Stomach (tissue), 4 donors: ENCODE data around the gene OSBPL6.

Source experiments
- POLR2A ChIP-seq, 4 donors: fragments of 450-650 bp; IDR thresholded peaks; one replicate each; pipeline ENCODE4 v1.6.1; 2016; ENCODE audit warnings: antibody characterized with exemption in 4 of 4, control low read depth in 2 of 4, mild to moderate bottlenecking in 1 of 4, moderate library complexity in 1 of 4
- POLR2AphosphoS5 ChIP-seq, 3 donors: sonication (generic); formaldehyde crosslinking; IDR thresholded peaks; one replicate each; pipeline ENCODE4 v1.6.1; 2016; ENCODE audit warnings: antibody characterized with exemption in 3 of 3
- TF ChIP-seq, protein P1 (sequence below), 7 experiments: fragments of 450-650 bp in 4 of 7; fragments of 200-600 bp in 3 of 7; sonication (generic) in 3 of 7; IDR thresholded peaks; one replicate each; pipeline ENCODE4 v1.5.1; 2016 to 2019; ENCODE audit warnings: antibody characterized with exemption in 7 of 7, control low read depth in 2 of 7, mild to moderate bottlenecking in 1 of 7

- no peak for TF ChIP-seq POLR2A (IDR thresholded peaks at IDR 0.05)
- TF ChIP-seq, protein P1, sequence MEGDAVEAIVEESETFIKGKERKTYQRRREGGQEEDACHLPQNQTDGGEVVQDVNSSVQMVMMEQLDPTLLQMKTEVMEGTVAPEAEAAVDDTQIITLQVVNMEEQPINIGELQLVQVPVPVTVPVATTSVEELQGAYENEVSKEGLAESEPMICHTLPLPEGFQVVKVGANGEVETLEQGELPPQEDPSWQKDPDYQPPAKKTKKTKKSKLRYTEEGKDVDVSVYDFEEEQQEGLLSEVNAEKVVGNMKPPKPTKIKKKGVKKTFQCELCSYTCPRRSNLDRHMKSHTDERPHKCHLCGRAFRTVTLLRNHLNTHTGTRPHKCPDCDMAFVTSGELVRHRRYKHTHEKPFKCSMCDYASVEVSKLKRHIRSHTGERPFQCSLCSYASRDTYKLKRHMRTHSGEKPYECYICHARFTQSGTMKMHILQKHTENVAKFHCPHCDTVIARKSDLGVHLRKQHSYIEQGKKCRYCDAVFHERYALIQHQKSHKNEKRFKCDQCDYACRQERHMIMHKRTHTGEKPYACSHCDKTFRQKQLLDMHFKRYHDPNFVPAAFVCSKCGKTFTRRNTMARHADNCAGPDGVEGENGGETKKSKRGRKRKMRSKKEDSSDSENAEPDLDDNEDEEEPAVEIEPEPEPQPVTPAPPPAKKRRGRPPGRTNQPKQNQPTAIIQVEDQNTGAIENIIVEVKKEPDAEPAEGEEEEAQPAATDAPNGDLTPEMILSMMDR (IDR thresholded peaks at IDR 0.05): no peak
- no peak for TF ChIP-seq POLR2AphosphoS5 (IDR thresholded peaks at IDR 0.05)
Measured at GRCh38 chr2:178269438-178270224, 75.3 kb downstream of the OSBPL6 start.
